ENCODE results near the gene FUT8.

The FUT8 gene

GRCh38 chr14:65772921-65773574 lies 360.5 kb downstream of the FUT8 start:
- Mint-ChIP-seq H3K27ac (no peak overlapping the region), H3K4me1 (ENCODE audit: low read depth) (no peaks in the 10 kb centered on the region), H3K36me3 (ENCODE audit: low read depth) (peaks cover 1% of the 10 kb centered on the region), H3K4me3 (no peak overlapping the region), H3K27me3 (ENCODE audit: low read depth) (peaks cover 14% of the 10 kb centered on the region), H3K9me3 (peaks cover 4% of the 10 kb centered on the region)
- DNase-seq (ENCODE audit: low spot score) = no peak

DNA sequence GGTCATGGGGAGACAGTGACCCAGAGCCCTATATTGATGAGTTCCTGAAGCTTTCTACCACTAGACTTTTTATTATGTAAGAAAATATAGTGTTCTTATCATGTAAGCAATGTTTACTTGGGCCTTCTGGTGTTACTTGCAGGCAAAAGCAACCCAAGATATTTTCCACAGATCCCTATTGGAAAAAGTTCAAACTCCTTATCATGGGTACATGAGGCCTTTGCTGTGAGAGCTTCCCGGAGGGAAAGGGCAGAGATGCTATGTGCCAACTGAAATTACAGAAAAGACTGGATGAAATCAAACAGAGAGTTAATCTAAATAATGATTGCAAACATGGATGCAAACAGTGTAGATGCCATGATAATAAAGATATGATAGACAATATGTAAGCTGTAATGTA lies 361.5 kb downstream of the FUT8 start:
- no peaks in the 10 kb centered on the region for H3K4me1 Mint-ChIP-seq (ENCODE audit: low read depth)
- no peak for DNase-seq (ENCODE audit: low spot score)
- peaks cover 19% of the 10 kb centered on the region for H3K27me3 Mint-ChIP-seq (ENCODE audit: low read depth)
- H3K4me3 Mint-ChIP-seq = no peak overlapping the region
- peaks cover 1% of the 10 kb centered on the region for H3K36me3 Mint-ChIP-seq (ENCODE audit: low read depth)
- H3K27ac Mint-ChIP-seq = no peak overlapping the region
- H3K9me3 Mint-ChIP-seq = peaks cover 3% of the 10 kb centered on the region

DNA sequence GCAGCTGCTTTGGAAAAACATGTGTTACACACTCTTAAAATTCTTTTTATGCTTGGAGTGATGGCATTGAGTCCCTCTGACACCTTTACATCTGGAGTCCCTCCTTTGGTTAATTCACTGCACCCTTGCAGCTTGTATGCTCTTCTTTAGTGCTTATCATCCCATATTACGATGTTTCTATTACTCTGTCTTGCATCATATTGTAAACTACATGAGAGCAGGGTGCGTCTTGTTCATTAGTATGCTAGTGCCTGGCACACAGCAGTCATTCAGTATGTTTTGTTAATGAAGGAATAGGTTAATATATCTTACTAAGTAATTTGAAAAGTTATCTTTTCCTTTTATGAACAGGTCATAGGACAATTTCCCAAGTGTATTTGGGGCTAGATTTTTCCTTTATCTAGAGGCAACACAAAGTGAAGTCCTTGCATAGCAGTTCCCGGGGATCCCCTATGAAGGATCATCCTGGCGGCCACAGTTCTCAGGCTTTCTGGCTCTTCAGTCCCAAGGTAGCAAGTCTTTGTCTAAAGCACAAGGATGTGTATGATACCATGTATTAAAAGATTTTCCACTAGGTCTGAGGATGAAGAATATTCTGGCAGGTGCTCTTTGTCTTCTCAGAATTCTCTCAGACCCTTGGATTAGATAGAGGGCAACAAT lies 363.8 kb downstream of the FUT8 start:
- H3K9me3 Mint-ChIP-seq = no peaks in the 10 kb centered on the region
- peaks cover 35% of the 10 kb centered on the region for H3K27me3 Mint-ChIP-seq (ENCODE audit: low read depth)
- no peak overlapping the region for H3K27ac Mint-ChIP-seq
- no peaks in the 10 kb centered on the region for H3K4me1 Mint-ChIP-seq (ENCODE audit: low read depth)
- no peak for DNase-seq (ENCODE audit: low spot score)
- H3K4me3 Mint-ChIP-seq = no peak overlapping the region
- peaks cover 1% of the 10 kb centered on the region for H3K36me3 Mint-ChIP-seq (ENCODE audit: low read depth)

- H3K27ac Mint-ChIP-seq = no peak overlapping the region
- H3K4me1 Mint-ChIP-seq (ENCODE audit: low read depth) = no peaks in the 10 kb centered on the region
- H3K9me3 Mint-ChIP-seq = no peaks in the 10 kb centered on the region
- H3K4me3 Mint-ChIP-seq = no peak overlapping the region
- H3K36me3 Mint-ChIP-seq (ENCODE audit: low read depth) = no peaks in the 10 kb centered on the region
- DNase-seq (ENCODE audit: low spot score) = no peak
- peaks cover 36% of the 10 kb centered on the region for H3K27me3 Mint-ChIP-seq (ENCODE audit: low read depth)
Measured at GRCh38 chr14:65780566-65780965, 368.0 kb downstream of the FUT8 start.

DNA sequence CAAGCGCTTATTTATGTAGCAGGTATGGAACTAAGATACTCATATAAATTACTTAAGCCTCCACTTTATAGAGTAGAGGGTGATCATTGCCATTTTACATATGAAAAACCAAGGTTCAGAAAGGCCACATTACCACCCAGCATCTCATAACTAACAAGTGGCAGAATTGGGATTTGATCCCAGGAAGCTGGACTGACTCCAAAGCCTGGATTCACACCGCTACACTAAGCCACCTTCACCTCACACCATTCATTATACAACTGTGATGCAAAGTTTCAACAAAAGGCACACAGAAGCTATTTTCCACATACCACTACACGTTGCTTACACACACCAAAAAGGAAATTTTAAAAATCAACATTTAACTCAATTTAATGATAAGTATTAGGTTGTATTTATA lies 370.6 kb downstream of the FUT8 start:
- H3K4me3 Mint-ChIP-seq = no peak overlapping the region
- no peaks in the 10 kb centered on the region for H3K36me3 Mint-ChIP-seq (ENCODE audit: low read depth)
- H3K4me1 Mint-ChIP-seq (ENCODE audit: low read depth) = no peaks in the 10 kb centered on the region
- no peak for DNase-seq (ENCODE audit: low spot score)
- H3K27ac Mint-ChIP-seq = no peak overlapping the region
- no peaks in the 10 kb centered on the region for H3K9me3 Mint-ChIP-seq
- peaks cover 35% of the 10 kb centered on the region for H3K27me3 Mint-ChIP-seq (ENCODE audit: low read depth)

GRCh38 chr14:65783576-65783975 lies 371.0 kb downstream of the FUT8 start:
- Mint-ChIP-seq H3K27ac (no peak overlapping the region), H3K4me1 (ENCODE audit: low read depth) (no peaks in the 10 kb centered on the region), H3K4me3 (no peak overlapping the region), H3K9me3 (no peaks in the 10 kb centered on the region), H3K36me3 (ENCODE audit: low read depth) (no peaks in the 10 kb centered on the region), H3K27me3 (ENCODE audit: low read depth) (peaks cover 33% of the 10 kb centered on the region)
- DNase-seq (ENCODE audit: low spot score) = no peak

- no peak for DNase-seq (ENCODE audit: low spot score)
- H3K4me1 Mint-ChIP-seq (ENCODE audit: low read depth) = no peaks in the 10 kb centered on the region
- no peak overlapping the region for H3K27ac Mint-ChIP-seq
- H3K36me3 Mint-ChIP-seq (ENCODE audit: low read depth) = no peaks in the 10 kb centered on the region
- H3K9me3 Mint-ChIP-seq = no peaks in the 10 kb centered on the region
- H3K4me3 Mint-ChIP-seq = no peak overlapping the region
- H3K27me3 Mint-ChIP-seq (ENCODE audit: low read depth) = peaks cover 31% of the 10 kb centered on the region
Measured at GRCh38 chr14:65784574-65784973, 372.0 kb downstream of the FUT8 start.

DNA sequence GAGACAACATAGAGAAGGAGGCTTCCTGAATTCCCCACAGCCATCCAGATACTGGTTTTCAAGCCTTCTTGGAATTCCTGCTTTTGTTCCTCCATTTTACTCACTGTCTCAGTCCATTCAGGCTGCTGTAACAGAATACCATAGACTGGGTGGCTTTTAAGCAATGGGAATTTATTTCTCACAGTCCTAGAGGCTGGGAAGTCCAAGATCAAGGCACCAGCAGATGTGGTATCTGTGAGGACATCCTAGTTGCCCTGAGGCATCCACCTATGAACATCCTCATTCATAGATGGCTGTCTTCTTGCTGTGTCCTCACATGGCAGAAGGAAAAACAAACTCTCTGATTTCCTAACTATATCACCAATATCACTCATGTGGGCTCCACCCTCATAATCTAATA lies 374.9 kb downstream of the FUT8 start:
- Mint-ChIP-seq H3K4me3 (no peak overlapping the region), H3K27ac (no peak overlapping the region), H3K36me3 (ENCODE audit: low read depth) (no peaks in the 10 kb centered on the region), H3K4me1 (ENCODE audit: low read depth) (no peaks in the 10 kb centered on the region), H3K27me3 (ENCODE audit: low read depth) (peaks cover 19% of the 10 kb centered on the region), H3K9me3 (no peaks in the 10 kb centered on the region)
- DNase-seq (ENCODE audit: low spot score) = no peak

GRCh38 chr14:65788876-65789275 lies 376.3 kb downstream of the FUT8 start:
- no peak overlapping the region for H3K27ac Mint-ChIP-seq
- DNase-seq (ENCODE audit: low spot score) = no peak

DNA sequence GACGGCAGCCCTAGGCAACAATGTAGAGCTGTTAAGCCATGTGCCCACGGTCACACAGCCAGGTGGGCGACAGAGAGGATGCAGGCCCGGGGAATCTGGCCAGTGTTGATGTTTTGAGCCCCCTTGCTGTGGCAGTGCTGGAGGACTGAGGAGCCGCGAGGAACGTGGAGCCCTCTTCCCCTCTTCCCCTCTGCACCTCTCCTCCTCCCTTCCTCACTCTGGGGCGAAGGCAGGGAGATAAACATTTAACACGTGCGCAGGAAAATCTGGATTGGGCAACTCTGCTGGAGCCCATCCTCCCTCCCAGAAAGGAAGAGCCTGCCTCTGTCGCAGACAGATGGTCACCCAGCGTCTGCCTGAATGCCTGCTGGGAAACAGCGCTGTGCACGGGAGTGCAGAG lies 376.8 kb downstream of the FUT8 start:
- no peak overlapping the region for H3K27ac Mint-ChIP-seq
- no peaks in the 10 kb centered on the region for H3K4me1 Mint-ChIP-seq (ENCODE audit: low read depth)
- H3K27me3 Mint-ChIP-seq (ENCODE audit: low read depth) = peaks cover 19% of the 10 kb centered on the region
- DNase-seq (ENCODE audit: low spot score) = no peak
- H3K36me3 Mint-ChIP-seq (ENCODE audit: low read depth) = no peaks in the 10 kb centered on the region
- no peaks in the 10 kb centered on the region for H3K9me3 Mint-ChIP-seq
- no peak overlapping the region for H3K4me3 Mint-ChIP-seq

More at GRCh38 chr14:65788876-65789275, 376.3 kb downstream of the FUT8 start:
- no peaks in the 10 kb centered on the region for H3K36me3 Mint-ChIP-seq (ENCODE audit: low read depth)
- H3K27me3 Mint-ChIP-seq (ENCODE audit: low read depth) = peaks cover 19% of the 10 kb centered on the region
- no peaks in the 10 kb centered on the region for H3K9me3 Mint-ChIP-seq
- H3K4me3 Mint-ChIP-seq = no peak overlapping the region
- H3K4me1 Mint-ChIP-seq (ENCODE audit: low read depth) = no peaks in the 10 kb centered on the region

- DNase-seq (ENCODE audit: low spot score) = no peak
- Mint-ChIP-seq H3K36me3 (ENCODE audit: low read depth) (no peaks in the 10 kb centered on the region), H3K4me3 (no peak overlapping the region), H3K27me3 (ENCODE audit: low read depth) (peaks cover 14% of the 10 kb centered on the region), H3K9me3 (no peaks in the 10 kb centered on the region), H3K27ac (no peak overlapping the region), H3K4me1 (ENCODE audit: low read depth) (no peaks in the 10 kb centered on the region)
Measured at GRCh38 chr14:65790172-65790815, 377.8 kb downstream of the FUT8 start.

DNA sequence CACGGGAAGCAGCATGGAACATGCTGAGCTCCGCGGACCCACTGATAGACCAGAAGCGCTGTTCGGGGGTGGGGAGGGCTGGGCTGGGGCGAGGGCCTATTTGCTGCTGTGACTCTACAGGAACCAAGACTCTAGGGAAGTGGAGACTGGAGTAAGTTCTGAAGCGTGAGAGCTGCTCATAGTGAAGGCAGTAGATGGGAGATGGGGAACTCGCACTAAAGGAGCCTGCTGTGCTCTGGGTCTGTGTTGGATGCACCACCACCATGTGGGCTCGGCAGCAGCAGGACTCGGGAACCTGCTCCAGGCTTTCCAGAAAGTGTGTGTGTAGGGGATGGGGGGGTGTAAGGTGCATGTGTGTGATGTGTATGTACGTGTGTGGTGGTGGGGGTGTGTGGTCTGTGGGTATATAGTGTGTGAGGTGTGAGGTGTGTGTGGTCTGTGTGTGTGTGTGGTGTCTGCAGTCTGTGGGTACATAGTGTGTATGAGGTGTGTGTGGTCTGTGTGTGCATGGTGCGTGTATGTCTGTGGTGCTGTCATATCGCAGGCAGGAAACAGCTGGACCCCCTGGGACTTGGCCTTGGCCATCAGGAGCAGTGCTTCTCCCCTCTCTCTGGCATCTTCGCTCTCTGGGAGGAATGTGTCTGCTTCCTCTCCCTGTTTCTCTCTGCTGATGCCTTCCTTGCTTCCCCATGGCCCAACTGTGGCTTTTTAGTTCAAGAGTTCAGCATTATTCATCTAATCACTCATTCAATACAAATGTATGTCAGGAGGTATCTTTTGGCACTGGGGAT lies 378.9 kb downstream of the FUT8 start:
- Mint-ChIP-seq H3K27me3 (ENCODE audit: low read depth) (peaks cover 15% of the 10 kb centered on the region), H3K27ac (no peak overlapping the region), H3K9me3 (no peaks in the 10 kb centered on the region), H3K4me3 (no peak overlapping the region), H3K36me3 (ENCODE audit: low read depth) (no peaks in the 10 kb centered on the region), H3K4me1 (ENCODE audit: low read depth) (no peaks in the 10 kb centered on the region)
- no peak for DNase-seq (ENCODE audit: low spot score)

DNA sequence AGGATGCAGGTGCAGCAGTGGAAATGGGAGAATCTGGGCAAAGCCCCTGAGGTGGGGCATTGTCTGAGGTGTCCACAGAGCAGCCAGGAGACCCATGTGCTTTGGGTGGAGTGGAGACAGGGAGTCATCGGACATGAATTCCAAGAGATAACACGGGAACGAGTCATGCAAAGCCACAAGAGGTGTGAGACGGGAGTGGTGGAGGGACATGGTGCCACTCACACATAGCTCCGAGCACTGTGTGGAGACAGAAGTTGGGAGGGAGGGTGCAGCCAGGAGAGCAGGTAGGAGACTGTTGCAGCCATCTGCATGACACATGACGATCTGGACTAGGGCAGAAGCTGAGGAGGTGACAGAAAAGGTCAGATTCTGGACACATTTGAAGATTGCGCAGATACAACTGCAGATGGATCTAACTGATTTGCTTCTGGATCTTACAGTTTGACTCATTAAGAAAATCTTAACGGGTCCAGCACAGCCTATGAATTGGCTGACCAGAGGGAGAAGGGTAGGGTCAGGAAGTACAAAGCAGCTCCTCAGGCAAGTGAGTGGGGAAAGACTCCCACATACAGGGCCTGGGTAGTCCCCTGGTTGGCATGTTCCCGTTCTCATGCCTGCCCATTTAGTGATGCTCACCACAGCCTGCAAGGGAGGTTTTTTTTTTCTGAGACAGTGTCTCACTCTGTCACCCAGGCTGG lies 379.8 kb downstream of the FUT8 start:
- no peak overlapping the region for H3K27ac Mint-ChIP-seq
- H3K9me3 Mint-ChIP-seq = no peaks in the 10 kb centered on the region
- no peaks in the 10 kb centered on the region for H3K36me3 Mint-ChIP-seq (ENCODE audit: low read depth)
- H3K4me3 Mint-ChIP-seq = no peak overlapping the region
- peaks cover 15% of the 10 kb centered on the region for H3K27me3 Mint-ChIP-seq (ENCODE audit: low read depth)
- no peaks in the 10 kb centered on the region for H3K4me1 Mint-ChIP-seq (ENCODE audit: low read depth)
- no peak for DNase-seq (ENCODE audit: low spot score)

Measured in T-helper 2 cell treated with Interferon-gamma antibody and Interleukin-4, amounts not matched to agents 5 μg/mL and 100 μg/mL, for 36 hours (primary cell).